Measurements from ENCODE around the gene MAP2K6. TPM values are rescaled to one million over a fixed set of nuclear protein-coding genes. Genes with fewer than 3 reads are reported as not detected.

MAP2K6 gene
- total and polyA plus RNA-seq, 2 of the 8 experiments (the other 6 are each of a cell fraction or from before 2014, with no cell fraction given) = 11.0 to 44.1 TPM

DNA sequence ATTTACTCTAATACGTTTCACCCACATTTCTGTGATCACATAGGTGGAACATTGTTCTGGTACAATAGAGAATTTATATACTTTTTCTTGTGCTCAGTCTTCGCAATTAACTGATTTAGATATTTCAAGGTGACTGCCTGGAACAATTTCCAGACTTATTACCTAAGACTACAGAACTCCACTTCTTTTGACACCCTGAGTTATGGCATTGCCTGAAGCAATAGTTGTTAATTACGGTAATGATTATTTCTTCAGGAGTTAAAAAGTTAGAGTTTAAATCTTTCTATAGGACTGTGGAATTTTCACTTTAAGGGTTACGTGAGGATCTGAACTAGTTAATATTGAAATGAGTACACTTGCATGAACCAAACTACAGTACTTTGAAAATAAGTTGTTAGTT lies 74.8 kb downstream of the MAP2K6 start:
- POLR2A ChIA-PET (ENCODE audit: partially characterized antibody) = no interaction called here
- H4K5ac ChIP-seq (ENCODE audit: insufficient read length, low read depth, low read length) = no peak overlapping the region
- no peak for FAIRE-seq
- 85% methylated on average over 4 of the region's 4 CpGs; no CpG with 5 or more reads in 1 of the 2 experiments for WGBS, 2 experiments (ENCODE audit: extremely low coverage in 1 of 2, insufficient coverage in 1 of 2, insufficient read length in 1 of 2, insufficient replicate concordance in 2 of 2, low coverage in 1 of 2, low lambda C conversion rate in 2 of 2, missing lambda C conversion rate in 1 of 2)
- H3K27ac ChIP-seq (ENCODE audit: low read depth, low read length) = no peak overlapping the region
- no peak overlapping the region for H3K4me3 ChIP-seq (ENCODE audit: extremely low read depth in 1 of 4, insufficient read depth in 2 of 4, low read depth in 3 of 4, low read length in 4 of 4)
- 0 out of 7 replicates have a peak, but pooled peaks cover 0 to 3% (median 0%) of the 10 kb centered on the region in 4 experiments for H3K4me1 ChIP-seq (replicated peaks in 1 of 4; ENCODE audit: control insufficient read depth in 3 of 4, insufficient read depth in 4 of 4, low read length in 3 of 4)
- H3K79me2 ChIP-seq (ENCODE audit: control insufficient read depth in 1 of 2, insufficient read depth in 2 of 2, low read length in 2 of 2) = no peaks in the 10 kb centered on the region
- no peak overlapping the region for H3K9ac ChIP-seq (replicated peaks in 1 of 4; ENCODE audit: extremely low read depth in 1 of 4, low read depth in 3 of 4, low read length in 3 of 4)
- CTCF ChIA-PET (ENCODE audit: partially characterized antibody) = interaction anchor here (1.0 to 1.1 kb wide), 2 partner anchors 27 to 36 kb away, joined by 3 to 4 read pairs; no protein-coding TSS in a partner anchor
- H2BK5ac ChIP-seq (ENCODE audit: low read depth, low read length) = no peak overlapping the region
- peaks cover 0 to 2% of the 10 kb centered on the region in 2 experiments for H4K20me1 ChIP-seq (replicated peaks in 1 of 2; ENCODE audit: control insufficient read depth in 1 of 2, insufficient read depth in 2 of 2, low read length in 2 of 2)
- no peaks in the 10 kb centered on the region for H3K36me3 ChIP-seq (ENCODE audit: control insufficient read depth in 2 of 4, insufficient read depth in 4 of 4, low read length in 3 of 4)
- H2BK12ac ChIP-seq (ENCODE audit: low read depth, low read length) = no peak overlapping the region
- H3K4ac ChIP-seq (replicated peaks; ENCODE audit: insufficient read length, low read depth, low read length) = no peak overlapping the region
- no peaks in the 10 kb centered on the region for H3K9me3 ChIP-seq (ENCODE audit: insufficient read depth in 2 of 2, low read depth in 1 of 2, low read length in 1 of 2)
- no peak for DNase-seq (ENCODE audit: low read depth in 1 of 2, low spot score in 2 of 2)
- no peak overlapping the region for H2AK5ac ChIP-seq (ENCODE audit: low read depth, low read length)
- no peak overlapping the region for H3K14ac ChIP-seq (ENCODE audit: insufficient read length)
- no peak overlapping the region for H3K4me2 ChIP-seq (ENCODE audit: insufficient read depth in 1 of 2, low read depth in 2 of 2, low read length in 2 of 2)
- no peak overlapping the region for H4K8ac ChIP-seq (ENCODE audit: extremely low read depth, insufficient read depth, low read length)
- no peaks in the 10 kb centered on the region for H3K79me1 ChIP-seq (ENCODE audit: low read depth, low read length)
- no peaks in the 10 kb centered on the region for H3K23me2 ChIP-seq (ENCODE audit: low read depth, low read length)
- H2AFZ ChIP-seq (ENCODE audit: low read length) = no peak overlapping the region
- no peak overlapping the region for H2BK20ac ChIP-seq (ENCODE audit: low read length)
- no peak overlapping the region for H2BK120ac ChIP-seq (replicated peaks; ENCODE audit: low read depth, low read length)
- H3K23ac ChIP-seq (ENCODE audit: insufficient read length) = no peak overlapping the region
- H3K56ac ChIP-seq (replicated peaks; ENCODE audit: insufficient read length, low read depth, low read length) = no peak overlapping the region
- H2BK15ac ChIP-seq (ENCODE audit: low read length) = no peak overlapping the region
- H3K27me3 ChIP-seq (replicated peaks in 1 of 4; ENCODE audit: control insufficient read depth in 3 of 4, extremely low read depth in 1 of 4, insufficient read depth in 3 of 4, low read length in 3 of 4) = no peaks in the 10 kb centered on the region
- H3K18ac ChIP-seq (ENCODE audit: extremely low read depth, low read length) = no peak overlapping the region
- H4K91ac ChIP-seq (replicated peaks; ENCODE audit: insufficient read length, low read length) = no peak overlapping the region
- no peak for TF ChIP-seq JUND (IDR thresholded peaks at IDR 0.05; ENCODE audit: low read length)
- TF ChIP-seq GABPA (IDR thresholded peaks at IDR 0.05; ENCODE audit: borderline replicate concordance, insufficient read depth, low read length) = no peak
- TF ChIP-seq RXRA (IDR thresholded peaks at IDR 0.05; ENCODE audit: insufficient read depth, low read depth, low read length) = no peak
- no peak for TF ChIP-seq ZNF274 (IDR thresholded peaks at IDR 0.05; ENCODE audit: borderline replicate concordance, extremely low read depth, low read length)
- no peak for TF ChIP-seq BRCA1 (IDR thresholded peaks at IDR 0.05; ENCODE audit: low read depth, low read length)
- TF ChIP-seq, protein P1, sequence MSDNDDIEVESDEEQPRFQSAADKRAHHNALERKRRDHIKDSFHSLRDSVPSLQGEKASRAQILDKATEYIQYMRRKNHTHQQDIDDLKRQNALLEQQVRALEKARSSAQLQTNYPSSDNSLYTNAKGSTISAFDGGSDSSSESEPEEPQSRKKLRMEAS (IDR thresholded peaks at IDR 0.05) = no peak
- no peak for TF ChIP-seq SIX5 (IDR thresholded peaks at IDR 0.05; ENCODE audit: low read depth, low read length)
- TF ChIP-seq, protein P2, sequence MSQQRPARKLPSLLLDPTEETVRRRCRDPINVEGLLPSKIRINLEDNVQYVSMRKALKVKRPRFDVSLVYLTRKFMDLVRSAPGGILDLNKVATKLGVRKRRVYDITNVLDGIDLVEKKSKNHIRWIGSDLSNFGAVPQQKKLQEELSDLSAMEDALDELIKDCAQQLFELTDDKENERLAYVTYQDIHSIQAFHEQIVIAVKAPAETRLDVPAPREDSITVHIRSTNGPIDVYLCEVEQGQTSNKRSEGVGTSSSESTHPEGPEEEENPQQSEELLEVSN (IDR thresholded peaks at IDR 0.05) = no peak
- no peak for TF ChIP-seq TEAD4 (IDR thresholded peaks at IDR 0.05; ENCODE audit: low read depth, low read length)
- no peak for TF ChIP-seq NRF1 (IDR thresholded peaks at IDR 0.05; ENCODE audit: low read depth, low read length)
- TF ChIP-seq CEBPB (IDR thresholded peaks at IDR 0.05; ENCODE audit: low read depth, low read length) = no peak
- TF ChIP-seq RAD21 (IDR thresholded peaks at IDR 0.05 in 1 of 2, conservative IDR thresholded peaks at IDR 0.05 in 1 of 2; ENCODE audit: low read depth in 2 of 2, low read length in 2 of 2) = no peak

Data from H1 (cell line).